Ammon's horn (tissue), 1 donor: ENCODE data around the gene CHMP5.

Experiments
- DNase-seq: peaks from one replicate; pipeline ENCODE4 v3.0.0-alpha.2; 2016; ENCODE audit warnings: low spot score

Gene CHMP5

GRCh38 chr9:33264473-33265177, at the start of gene CHMP5, which contains the start of gene BAG1:
TSS of gene CHMP5 (plus strand) at chr9:33265049. CDS start at chr9:33265079, 30 bp downstream.
TSS of gene BAG1 (minus strand) at chr9:33264708.
- DNase-seq, result peak; percentile 99

DNA sequence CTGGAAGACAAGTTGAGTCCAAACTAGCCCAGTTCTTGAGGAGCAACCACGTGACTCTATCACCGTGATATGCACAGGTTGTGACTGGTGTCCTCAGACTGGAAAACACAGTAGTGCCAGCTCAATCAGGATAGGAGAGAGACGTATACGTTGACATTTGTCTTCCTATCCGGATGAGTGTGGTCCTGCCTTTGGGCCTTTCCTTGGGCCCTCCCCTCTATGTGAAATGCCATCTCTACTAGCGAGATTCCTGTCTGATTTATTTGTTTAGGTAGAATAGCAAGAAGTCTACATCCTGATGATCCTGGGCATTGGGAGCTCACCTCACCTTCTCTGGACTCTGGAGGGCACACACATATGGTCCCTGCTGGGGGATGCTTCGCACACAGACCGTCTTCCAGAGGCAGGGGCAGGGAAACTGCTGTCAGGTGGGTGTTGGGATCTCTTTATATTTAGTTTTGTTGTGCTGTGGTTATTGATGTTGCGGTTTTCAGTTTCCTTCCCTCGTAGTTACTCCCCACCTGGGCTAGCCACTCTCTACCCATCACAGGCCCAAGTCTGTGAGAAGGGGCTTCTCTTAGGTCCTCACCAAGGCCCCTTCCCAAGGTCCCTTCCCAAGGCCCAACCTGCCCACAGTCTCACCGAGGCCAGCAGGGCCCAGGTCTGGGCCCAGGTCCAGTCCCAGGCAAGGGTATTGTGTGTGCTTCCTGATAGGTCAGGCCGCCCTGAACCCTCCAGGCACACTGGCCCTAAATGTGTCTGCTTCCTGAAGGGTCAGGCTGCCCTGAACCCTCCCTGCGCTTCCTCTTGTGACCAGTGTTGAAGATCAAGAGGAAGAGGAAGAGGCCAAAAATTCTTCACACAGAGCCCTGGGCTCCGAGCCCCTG, 43.9 kb upstream of the CHMP5 start:
- peak; percentile 39 for DNase-seq

- DNase-seq, result no peak
Observed at GRCh38 chr9:33221568-33221884, 43.3 kb upstream of the CHMP5 start.

GRCh38 chr9:33222031-33222430, 42.8 kb upstream of the CHMP5 start:
- no peak for DNase-seq

DNA sequence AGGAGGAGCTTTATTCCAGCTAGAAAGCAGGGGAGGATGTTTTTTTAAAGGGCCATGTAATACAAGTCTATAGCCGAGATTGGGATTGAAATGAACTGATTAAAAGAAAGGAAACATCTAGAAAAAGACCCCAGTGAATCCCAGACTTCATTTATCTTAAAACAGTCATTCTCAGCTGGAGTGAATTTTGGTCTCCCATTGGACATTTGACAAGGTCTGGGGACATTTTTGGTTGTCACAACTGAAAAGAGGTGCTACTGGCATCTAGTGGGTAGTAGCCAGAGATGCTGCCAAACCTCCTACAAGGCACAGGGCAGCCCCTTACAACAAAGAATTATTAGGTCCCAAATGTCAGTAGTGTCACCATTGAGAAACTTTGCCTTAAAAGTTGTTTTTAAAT, 41.2 kb upstream of the CHMP5 start:
- DNase-seq, result no peak

DNA sequence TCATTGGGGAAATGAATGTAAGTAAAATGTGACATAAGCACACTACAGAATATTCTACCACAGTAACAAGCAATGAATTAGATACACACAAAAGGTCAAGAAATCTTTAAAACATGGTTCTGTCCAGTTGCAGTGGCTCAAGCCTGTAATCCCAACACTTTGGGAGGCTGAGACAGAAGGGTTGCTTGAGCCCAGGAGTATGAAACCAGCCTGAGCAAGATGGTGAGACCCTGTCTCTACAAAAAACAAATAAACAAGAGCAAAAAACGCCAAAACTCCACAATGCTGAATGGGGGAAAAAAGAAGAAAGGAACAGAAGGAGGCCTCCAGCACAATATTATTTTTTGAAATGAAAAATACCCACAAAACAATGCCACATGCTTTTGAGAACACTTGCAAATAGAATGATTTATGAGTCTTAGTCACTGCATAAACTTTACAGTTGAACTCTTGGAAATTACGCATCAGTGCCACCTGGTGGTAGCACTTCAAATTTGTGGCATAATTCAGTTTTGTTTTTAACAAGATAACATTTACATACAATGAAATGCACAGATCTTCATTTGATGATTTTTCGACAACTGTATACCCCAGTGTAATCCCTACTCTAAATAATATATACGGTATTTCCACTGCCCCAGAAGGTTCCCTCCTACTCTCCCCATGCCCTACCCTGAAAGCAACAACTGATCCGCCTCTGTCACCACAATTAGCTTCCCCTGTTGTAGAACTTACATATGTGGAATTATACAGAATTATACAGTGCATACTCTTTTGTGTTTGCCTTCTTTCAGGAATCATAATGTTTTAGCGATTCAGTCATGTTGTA, 39.3 kb upstream of the CHMP5 start:
- DNase-seq, result peak; percentile 77

GRCh38 chr9:33227008-33227398, 37.8 kb upstream of the CHMP5 start:
- DNase-seq, result peak; percentile 30

DNA sequence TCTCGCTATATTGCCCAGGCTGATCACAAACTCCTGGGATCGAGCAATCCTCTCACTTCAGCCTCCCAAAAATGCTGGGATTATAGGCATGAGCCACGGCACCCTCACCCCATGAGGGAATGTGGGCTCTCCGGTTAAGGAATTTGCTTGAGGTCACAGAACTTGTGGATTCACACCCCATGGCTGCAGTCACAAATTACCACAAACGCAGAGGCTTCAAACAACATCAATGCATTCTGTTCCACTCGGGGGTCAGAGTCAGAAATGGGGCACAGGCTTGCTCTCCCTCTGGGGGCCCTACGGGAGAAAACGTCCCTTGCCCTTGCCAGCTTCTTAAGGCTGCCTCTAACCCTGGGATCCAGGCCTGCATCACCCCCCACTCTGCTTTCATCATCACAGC, 37.1 kb upstream of the CHMP5 start:
- DNase-seq, result no peak

DNA sequence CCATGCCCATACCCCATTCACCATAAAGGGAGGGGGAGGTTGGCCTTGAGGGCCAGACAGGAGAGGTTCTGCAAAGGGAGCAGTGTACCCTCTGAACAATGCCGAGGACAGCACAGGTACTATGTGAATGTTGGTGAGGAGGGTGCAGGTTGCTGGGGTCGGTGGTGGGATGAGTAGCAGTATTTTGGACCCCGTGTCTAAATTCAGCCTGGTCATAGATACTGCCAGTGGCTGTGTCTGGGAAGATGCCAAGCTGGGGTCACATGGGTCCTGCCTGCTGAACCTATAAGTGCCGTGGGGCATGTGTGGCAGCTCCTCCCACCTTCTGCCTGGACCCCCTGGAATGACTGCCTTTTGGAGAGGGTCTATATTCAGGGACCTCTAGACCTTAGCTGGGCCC, 36.2 kb upstream of the CHMP5 start:
- no peak for DNase-seq

GRCh38 chr9:33229359-33230114, 35.3 kb upstream of the CHMP5 start:
- no peak for DNase-seq

- DNase-seq, result no peak
Observed at GRCh38 chr9:33230756-33231622, 33.9 kb upstream of the CHMP5 start.

GRCh38 chr9:33231623-33231942, 33.3 kb upstream of the CHMP5 start:
- no peak for DNase-seq

- DNase-seq, result no peak
Observed at GRCh38 chr9:33232815-33233214, 32.0 kb upstream of the CHMP5 start.

GRCh38 chr9:33233626-33234342, 31.1 kb upstream of the CHMP5 start:
- DNase-seq, result no peak

DNA sequence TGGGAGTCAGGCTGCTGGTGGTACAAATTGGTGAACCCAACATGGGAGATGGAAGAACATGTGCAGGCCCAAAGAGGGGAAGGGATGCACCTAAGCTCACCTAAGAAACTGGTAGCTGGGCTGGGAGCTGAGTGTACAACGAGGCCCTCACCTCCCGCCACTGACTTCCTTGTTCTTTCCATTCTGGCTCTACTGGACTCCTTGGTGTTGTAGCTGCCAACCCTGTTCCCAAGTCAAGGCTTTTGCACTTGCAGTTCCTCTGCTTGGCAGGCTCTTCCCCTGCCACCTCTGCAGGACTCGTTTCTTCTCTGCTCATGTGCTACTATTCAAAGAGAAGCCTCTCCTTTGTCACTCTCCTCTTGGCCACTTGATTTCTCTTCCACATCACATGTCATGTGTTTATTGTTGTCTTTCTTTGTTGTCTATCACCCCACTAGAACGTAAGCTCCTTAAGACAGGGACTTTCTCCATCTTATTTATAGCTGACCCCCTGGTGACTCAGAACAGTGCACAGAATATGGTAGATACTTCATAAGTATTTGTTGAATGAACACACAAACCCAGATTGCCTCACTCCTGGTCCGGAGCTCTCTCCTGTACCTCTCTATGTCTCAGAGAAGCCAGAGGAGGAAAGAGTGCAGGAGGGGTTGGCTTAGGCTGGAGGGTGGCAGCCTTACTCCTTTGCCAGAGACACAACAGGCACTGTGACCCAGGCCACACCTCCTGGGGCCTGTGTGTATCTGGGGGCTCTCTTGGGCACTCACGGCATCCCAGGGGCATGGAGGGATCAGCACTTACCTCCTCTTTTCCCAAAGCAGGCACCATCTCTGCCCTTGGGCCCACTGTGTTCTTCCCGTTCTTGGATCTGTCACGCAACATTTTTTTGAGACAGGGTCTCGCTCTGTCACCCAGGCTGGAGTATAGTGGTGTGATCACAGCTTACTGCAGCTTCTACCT, 30.1 kb upstream of the CHMP5 start:
- DNase-seq, result no peak

DNA sequence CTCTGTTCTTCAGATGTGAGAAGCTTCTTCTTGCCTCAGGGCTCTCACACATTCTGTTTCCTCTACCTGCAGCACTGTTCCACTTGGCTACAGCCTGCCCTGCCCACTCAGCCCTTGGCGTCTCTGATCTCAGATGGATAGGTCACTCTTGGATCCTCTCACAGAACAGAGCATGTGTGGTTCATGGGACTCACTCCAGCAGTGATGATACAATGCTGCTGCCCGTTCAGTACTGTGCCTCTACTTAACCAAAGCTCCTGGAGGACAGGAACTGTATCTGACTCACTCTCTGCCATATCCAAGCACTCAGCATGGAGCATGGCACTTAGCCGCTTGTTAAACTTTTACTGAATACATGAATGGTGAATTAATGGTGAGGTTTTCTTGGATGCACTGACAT, 28.3 kb upstream of the CHMP5 start:
- no peak for DNase-seq

DNA sequence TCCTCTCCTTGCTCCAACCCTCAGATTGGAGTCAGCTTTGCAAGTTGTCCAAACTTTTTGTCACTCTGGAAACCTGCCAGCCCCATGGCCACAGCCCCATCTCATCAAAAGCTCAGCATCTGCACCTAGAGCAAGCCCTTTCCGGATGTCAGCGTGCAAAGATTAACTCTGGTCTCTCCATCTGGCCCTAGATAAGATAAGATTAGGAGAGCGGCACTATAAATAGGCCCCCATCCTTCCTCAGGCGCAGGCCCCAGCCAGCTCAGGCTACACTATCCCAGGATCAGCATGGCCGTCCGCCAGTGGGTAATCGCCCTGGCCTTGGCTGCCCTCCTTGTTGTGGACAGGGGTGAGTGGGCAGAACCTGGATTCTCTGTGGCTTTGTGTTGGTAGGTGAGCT, 24.9 kb upstream of the CHMP5 start, which contains the start of gene SPINK4:
Gene SPINK4, plus strand, starts transcription at position 247 of the 400 bp plus-strand sequence. Its CDS starts 42 bp downstream, at position 289.
- DNase-seq, result no peak

GRCh38 chr9:33241298-33241697, 23.6 kb upstream of the CHMP5 start:
- DNase-seq, result no peak

DNA sequence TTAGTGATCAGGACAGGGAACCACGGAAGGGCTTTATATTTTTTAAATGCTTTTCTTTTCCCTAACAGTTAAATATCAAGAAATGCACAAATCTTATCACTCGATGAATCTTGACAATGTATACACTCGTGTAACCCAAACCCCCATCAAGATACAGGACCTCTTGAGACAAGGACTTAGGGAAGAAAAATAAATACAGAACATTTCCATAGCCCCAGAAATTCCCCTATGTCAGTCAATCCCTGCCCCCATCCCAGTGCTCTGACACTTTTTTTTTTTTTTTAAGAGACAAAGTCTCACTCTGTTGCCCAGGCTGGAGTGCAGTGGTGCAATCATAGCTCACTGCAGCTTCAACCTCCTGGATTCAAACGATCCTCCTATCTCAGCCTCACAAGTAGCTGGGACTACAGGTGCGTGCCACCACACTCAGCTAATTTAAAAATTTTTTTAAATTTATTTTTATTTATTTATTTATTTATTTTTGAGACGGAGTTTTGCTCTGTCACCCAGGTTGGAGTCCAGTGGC, 22.2 kb upstream of the CHMP5 start:
- no peak for DNase-seq
